Measurements from ENCODE around the gene ANXA11.
"Not testable (repeated sequence)": the region's sequence is repeated elsewhere in the genome, so short reads cannot be mapped to it uniquely, and the experiment has no call there.

The ANXA11 gene

GRCh38 chr10:80207768-80208370 lies 2.5 kb upstream of the ANXA11 start:
- no peak for DNase-seq

DNA sequence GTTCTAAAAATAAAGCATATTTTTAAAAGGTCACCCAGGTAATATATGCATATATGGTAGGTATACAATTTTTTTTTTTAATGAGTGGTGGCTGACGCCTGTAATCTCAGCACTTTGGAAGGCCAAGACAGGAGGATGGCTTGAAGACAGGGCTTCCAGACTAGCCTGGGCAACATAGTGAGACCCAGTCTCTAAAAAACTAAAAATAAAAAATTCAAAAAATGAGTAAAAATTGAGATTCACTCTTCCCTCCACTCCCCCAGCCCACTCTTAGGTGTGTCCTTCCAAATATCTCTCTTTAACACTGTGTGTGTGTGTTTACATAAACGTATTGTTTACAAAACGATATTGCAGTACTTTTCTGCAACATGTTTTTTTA lies 929 bp upstream of the ANXA11 start:
- no peak for DNase-seq

- DNase-seq, result no peak
Observed at GRCh38 chr10:80204677-80205476, 460 bp downstream of the ANXA11 start.

DNA sequence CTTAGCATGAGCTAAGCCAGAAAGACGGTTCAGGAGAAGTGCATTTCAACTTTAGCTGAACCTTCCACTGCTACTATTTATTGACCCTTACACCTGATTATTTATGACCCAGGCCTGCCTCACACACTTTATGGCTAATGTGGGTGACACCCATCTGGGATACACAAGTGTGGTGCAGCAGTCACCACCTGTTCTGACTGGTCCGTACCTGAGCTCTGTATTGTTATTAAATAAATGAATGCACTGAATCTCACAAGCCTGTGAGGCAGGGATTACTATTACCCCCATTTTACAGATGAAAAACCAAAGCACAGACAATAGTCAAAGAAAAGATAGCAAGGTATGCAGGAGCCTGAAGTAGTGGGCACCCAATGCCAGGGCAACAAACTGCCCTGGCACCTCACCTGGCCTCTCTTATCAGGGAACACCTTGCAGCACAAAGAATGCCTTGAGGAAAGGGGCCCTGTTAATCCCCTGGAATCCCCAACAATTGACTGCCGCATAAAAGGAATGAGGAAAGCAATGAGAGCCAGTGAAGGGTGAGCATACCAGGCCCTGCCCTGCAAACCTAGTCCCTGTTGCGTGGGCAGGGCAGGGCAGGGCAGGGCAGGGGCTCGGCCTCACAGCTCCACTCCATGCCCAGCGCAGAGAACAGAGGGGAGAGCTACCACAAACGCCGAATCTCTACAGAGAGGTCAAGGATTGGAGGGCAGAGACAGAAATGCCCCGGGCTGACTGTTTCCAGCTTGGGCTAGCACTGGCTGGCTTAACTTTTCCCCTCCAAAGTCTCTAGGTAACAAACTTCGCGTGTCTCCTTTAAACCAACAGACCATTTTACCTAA lies 1.3 kb downstream of the ANXA11 start:
- no peak for DNase-seq

- DNase-seq, result no peak
Observed at GRCh38 chr10:80202934-80203834, 2.2 kb downstream of the ANXA11 start.

GRCh38 chr10:80202530-80202929 lies 2.8 kb downstream of the ANXA11 start:
- DNase-seq, result not testable (repeated sequence)

- no peak for DNase-seq
Observed at GRCh38 chr10:80201608-80202141, 3.7 kb downstream of the ANXA11 start.

GRCh38 chr10:80200687-80201086 lies 4.7 kb downstream of the ANXA11 start:
- no peak for DNase-seq

GRCh38 chr10:80200259-80200658 lies 5.1 kb downstream of the ANXA11 start:
- no peak for DNase-seq

- no peak for DNase-seq
Observed at GRCh38 chr10:80199828-80200227, 5.5 kb downstream of the ANXA11 start.

DNA sequence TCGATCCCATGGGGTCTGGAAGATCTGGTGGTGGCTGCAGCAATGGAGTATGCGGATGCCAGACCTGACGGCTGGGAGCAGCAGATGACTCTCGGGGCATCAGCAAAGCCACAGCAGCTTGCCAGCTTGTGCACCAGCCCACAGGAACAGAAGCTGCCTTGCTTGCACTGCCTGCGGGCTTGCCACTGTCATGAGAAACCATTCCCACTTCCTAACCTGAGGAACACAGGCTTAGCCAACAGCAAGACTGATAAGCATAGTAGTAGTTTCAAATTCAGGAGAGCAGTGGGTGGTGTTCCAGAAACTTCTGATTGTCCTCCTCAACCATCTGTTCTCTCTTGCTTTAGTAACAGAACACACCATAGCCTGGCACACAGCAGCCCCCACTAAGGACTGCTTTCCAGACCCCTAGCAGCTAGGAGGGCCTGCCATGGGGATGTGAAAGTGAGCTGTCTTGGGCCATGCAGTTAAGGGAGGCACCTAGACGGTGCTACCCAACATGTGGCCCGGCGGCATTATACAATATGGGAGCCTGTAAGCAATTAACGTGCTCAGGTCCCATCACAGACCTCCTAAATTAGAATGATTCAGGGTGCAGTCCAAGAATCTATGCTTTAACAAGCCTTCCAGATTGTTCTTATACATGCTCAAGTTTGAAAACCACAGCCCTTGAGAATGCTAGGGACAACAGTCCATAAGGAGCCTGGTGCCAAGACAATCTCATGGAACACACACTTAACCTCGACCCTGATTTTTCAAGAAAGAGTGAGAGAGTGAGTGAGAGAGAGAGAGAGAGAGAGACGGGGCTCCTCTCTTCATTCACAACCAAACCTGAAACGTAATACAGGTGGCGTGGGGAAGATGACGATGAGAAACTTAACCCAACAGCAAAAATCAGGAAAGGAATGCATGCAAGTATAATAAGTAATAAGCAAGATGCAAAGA lies 7.1 kb downstream of the ANXA11 start:
- no peak for DNase-seq

DNA sequence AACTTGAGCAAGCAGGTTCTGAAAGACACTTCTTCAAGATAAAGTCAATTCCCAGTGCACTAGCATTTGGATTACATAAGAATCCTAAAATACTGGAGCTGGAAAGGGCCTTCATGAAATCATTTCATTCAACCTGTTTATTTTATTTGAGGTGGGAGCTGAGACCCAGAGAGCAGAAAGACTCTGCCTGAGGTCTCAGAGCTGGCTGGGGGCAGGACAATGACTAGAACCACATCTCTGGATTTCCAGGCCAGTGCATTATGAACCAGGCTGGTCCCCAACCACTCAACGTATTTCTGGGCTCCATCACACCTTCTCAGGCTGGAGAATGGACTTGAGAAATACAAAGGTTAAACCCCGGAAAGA lies 8.4 kb downstream of the ANXA11 start:
- DNase-seq, result no peak

GRCh38 chr10:80196270-80196949 lies 8.9 kb downstream of the ANXA11 start:
- no peak for DNase-seq

- DNase-seq, result no peak
Observed at GRCh38 chr10:80195046-80195574, 10.2 kb downstream of the ANXA11 start.

- no peak for DNase-seq
Observed at GRCh38 chr10:80194373-80195045, 10.8 kb downstream of the ANXA11 start.

DNA sequence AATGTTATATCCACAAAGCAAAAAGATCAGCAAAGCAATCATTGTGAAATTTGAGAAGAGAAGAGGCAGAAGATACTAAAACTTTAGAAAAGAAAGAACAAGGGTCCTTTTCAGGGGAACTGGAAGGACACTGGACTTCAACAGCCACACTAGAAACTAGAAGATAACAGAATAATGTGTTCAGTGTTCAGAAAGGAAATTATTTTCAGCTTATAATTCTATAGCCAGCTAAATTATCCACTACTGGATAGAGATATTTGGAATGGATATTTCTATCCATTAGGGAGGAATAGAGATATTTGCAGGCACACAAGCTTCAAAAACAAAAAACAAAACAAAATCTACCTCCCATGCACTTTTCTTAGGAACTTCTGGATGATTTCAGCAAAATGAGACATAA lies 12.8 kb downstream of the ANXA11 start:
- no peak for DNase-seq

GRCh38 chr10:80191589-80192270 lies 13.6 kb downstream of the ANXA11 start:
- DNase-seq, result no peak

DNA sequence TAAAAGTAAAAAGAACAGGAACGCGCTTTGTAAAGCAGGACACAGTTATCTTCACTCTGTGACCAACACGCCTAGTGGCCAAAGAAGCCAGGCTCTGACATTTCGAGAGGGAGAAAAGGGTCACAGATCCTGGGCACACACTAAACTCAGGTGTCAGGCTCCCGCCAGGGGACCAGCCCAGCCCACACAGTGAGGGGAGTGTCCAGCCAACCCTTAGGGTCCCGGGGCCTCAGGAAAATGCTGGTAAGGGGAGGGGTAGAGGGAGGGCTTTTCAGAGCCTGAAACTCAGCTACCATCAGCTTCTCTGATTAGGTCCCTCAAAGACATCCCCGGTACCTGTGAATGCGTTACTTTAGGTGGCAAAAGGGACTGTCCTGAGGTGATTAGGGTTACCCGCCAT lies 16.6 kb downstream of the ANXA11 start:
- DNase-seq, result no peak

All from GOT3 (cell line).